Liver (tissue), 3 donors: ENCODE results near the gene PTCD1.
"Not testable (repeated sequence)": the region's sequence is repeated elsewhere in the genome, so short reads cannot be mapped to it uniquely, and the experiment has no call there.

Experiments
- CTCF ChIP-seq: fragments of 150-350 bp; IDR thresholded peaks from 2 replicates; pipeline ENCODE4 v1.5.1; 2017; ENCODE audit warnings: improper control_type of control experiment, low read depth, low read length; ENCODE audit not compliant: missing input control
- EGR1 ChIP-seq, 2 donors: IDR thresholded peaks; 2 replicates each; pipeline ENCODE4 v1.6.1; 2016 to 2018; ENCODE audit warnings: antibody characterized with exemption in 2 of 2, low read depth in 2 of 2
- SP1 ChIP-seq: IDR thresholded peaks from 2 replicates; pipeline ENCODE4 v1.6.1; 2018; ENCODE audit warnings: antibody characterized with exemption, mild to moderate bottlenecking
- donor health status: healthy.
- donor health status: healthy.

GRCh38 chr7:99387239-99387635, 51.4 kb downstream of the PTCD1 start:
- not testable (repeated sequence) for TF ChIP-seq CTCF; SP1; EGR1 (IDR thresholded peaks at IDR 0.05; ENCODE audit: low read depth in 2 of 2)
